NK-92 (cell line): ENCODE results near the gene LMNTD1.
"Not testable (repeated sequence)": the region's sequence is repeated elsewhere in the genome, so short reads cannot be mapped to it uniquely, and the experiment has no call there.

Experiments
- DNase-seq: peaks from one replicate; lab custom pipeline; 2025; ENCODE audit not compliant: unreplicated experiment; lab: John Stamatoyannopoulos, UW

LMNTD1 gene

GRCh38 chr12:25433581-25434325 lies 119.3 kb downstream of the LMNTD1 start:
- DNase-seq = no peak

DNA sequence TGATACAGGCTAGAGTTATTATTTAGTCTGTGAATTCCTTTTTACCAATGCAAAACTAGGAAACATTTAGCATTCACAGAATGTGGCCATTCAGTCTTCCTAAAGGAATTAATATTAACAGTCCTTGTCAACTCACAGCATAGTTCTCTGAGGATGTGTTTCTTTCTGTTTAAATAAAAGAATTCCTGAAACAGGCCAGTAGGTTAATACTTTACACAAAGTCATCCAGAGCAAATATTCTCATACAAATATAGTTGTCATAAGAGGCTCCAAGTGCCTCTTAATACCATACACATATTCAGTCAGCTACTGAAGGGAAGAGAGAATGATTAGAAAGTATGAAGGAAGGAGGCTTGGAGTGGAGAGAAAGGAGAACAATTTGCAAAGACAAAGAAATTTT lies 120.1 kb downstream of the LMNTD1 start:
- no peak for DNase-seq

DNA sequence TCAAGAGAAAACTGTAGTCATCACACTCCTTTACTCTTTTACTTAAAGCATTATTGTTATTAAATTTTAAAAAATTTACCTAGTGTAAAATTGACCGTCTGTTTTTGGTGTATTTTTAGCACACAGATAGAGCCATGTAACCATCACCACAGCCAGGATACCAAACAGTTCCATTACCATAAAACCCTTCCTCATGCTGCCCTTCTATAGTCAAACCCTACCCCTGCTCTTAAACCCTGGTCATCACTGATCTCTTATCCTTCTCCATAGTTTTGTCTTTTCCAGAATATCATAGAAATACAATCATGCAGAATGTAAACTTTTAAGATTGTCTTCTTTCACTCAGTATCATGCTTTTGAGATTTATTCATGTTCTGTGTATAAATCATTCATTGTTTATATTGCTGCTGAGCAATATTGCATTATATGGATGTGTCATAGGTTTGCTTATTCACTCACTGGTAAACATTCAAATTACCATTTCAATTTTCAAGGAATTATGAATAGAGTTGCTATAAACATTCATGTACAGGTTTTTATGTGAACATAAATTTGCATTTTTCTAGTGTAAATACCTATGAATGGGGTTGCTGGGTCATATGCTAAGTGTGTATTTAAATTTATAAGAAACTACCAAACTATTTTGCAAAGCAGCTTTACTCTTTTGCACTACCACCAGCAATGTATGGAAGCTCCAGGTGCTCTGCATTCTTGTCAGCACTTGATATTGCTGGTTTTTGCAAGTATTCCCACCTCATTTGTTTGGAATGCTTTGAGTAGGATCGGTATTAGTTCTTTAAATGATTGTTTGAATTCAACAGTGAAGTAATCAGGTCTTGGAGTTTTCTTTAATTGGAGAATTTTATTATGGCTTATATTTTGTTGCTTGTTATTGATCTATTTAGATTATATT lies 125.5 kb downstream of the LMNTD1 start:
- no peak for DNase-seq

DNA sequence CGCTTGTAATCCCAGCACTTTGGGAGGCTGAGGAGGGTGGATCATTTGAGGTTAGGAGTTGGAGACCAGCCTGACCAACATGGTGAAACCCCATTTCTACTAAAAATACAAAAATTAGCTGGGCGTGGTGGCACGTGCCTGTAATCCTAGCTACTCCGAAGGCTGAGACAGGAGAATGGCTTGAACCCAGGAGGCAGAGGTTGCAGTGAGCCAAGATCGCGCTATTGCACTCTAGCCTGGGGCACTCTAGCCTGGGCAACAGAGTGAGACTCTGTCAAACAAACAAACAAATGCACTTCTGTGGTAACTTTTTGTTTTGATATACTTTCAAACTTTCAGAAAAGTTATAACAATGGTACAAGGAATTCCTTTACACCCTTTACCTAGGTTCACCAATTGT lies 126.3 kb downstream of the LMNTD1 start:
- not testable (repeated sequence) for DNase-seq
